ENCODE results near the gene ZNF837. TPM values are rescaled to one million over a fixed set of nuclear protein-coding genes. Genes with fewer than 3 reads are reported as not detected.

ZNF837 gene
- total and polyA plus RNA-seq, 2 of the 13 experiments (the other 11 are each of a cell fraction or from before 2014, with no cell fraction given): 0.29 to 1.3 TPM

- TF ChIP-seq ZNF646 (CRISPR knock-in tag; IDR thresholded peaks at IDR 0.05) (peak; percentile 34; the same call in 1 of the 2 replicates), REPIN1 (CRISPR knock-in tag; IDR thresholded peaks at IDR 0.05; ENCODE audit: borderline replicate concordance, low read depth) (peak; percentile 74; the same call in 1 of the 2 replicates), NR1H2 (CRISPR knock-in tag; IDR thresholded peaks at IDR 0.05; ENCODE audit: borderline replicate concordance, low read depth) (peak; percentile 59; the same call in 1 of the 2 replicates), ZBTB43 (CRISPR knock-in tag; conservative IDR thresholded peaks at IDR 0.05) (no peak), HDAC1 (CRISPR knock-in tag; IDR thresholded peaks at IDR 0.05) (peak; percentile 97), TSC22D2 (CRISPR knock-in tag; IDR thresholded peaks at IDR 0.05; ENCODE audit: borderline replicate concordance) (0 out of 2 replicates have a peak, but pooled peaks have one; percentile 32), ZNF24 (IDR thresholded peaks at IDR 0.05) (peak; percentile 26; the same call in 1 of the 2 replicates), CC2D1A (CRISPR knock-in tag; IDR thresholded peaks at IDR 0.05) (peak; percentile 51; the same call in 1 of the 2 replicates), PITX1 (CRISPR knock-in tag; IDR thresholded peaks at IDR 0.05) (peak; percentile 60; the same call in 1 of the 2 replicates), USF2 (IDR thresholded peaks at IDR 0.05; ENCODE audit: low read depth, low read length) (no peak), USF2 (CRISPR knock-in tag; IDR thresholded peaks at IDR 0.05; ENCODE audit: borderline replicate concordance) (no peak), HES4 (CRISPR knock-in tag; IDR thresholded peaks at IDR 0.05; ENCODE audit: borderline replicate concordance) (peak; percentile 76; the same call in 1 of the 2 replicates), TCF12 (IDR thresholded peaks at IDR 0.05) (no peak), TCF12 (CRISPR knock-in tag; IDR thresholded peaks at IDR 0.05) (peak; percentile 95), MAX (IDR thresholded peaks at IDR 0.05) (peak; percentile 94), KLF13 (CRISPR knock-in tag; IDR thresholded peaks at IDR 0.05) (no peak)
- TF ChIP-seq, protein P1, sequence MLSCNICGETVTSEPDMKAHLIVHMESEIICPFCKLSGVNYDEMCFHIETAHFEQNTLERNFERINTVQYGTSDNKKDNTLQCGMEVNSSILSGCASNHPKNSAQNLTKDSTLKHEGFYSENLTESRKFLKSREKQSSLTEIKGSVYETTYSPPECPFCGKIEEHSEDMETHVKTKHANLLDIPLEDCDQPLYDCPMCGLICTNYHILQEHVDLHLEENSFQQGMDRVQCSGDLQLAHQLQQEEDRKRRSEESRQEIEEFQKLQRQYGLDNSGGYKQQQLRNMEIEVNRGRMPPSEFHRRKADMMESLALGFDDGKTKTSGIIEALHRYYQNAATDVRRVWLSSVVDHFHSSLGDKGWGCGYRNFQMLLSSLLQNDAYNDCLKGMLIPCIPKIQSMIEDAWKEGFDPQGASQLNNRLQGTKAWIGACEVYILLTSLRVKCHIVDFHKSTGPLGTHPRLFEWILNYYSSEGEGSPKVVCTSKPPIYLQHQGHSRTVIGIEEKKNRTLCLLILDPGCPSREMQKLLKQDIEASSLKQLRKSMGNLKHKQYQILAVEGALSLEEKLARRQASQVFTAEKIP (CRISPR knock-in tag; IDR thresholded peaks at IDR 0.05; ENCODE audit: borderline replicate concordance): no peak
Measured at GRCh38 chr19:58380662-58381459, at the start of gene ZNF837 (continued).
